NB4 (cell line): ENCODE data around the gene ASB6.

ENCODE experiments used
- DNase-seq: peaks from one replicate; pipeline ENCODE4 v3.0.0; 2010; ENCODE audit warnings: low read depth
- H3K4me3 ChIP-seq: one replicate; pipeline ENCODE4 v1.5.1; 2011; ENCODE audit warnings: mild to moderate bottlenecking, low read depth, low read length, moderate library complexity
- MYC ChIP-seq: IDR thresholded peaks from 2 replicates; pipeline ENCODE4 v1.6.1; 2011; ENCODE audit warnings: low read depth, low read length
- POLR2A ChIP-seq: IDR thresholded peaks from 2 replicates; pipeline ENCODE4 v1.6.1; 2011; ENCODE audit warnings: mild to moderate bottlenecking; ENCODE audit not compliant: insufficient read length; ENCODE audit errors: extremely low read depth
- TF ChIP-seq, protein P1 (sequence below): IDR thresholded peaks from 2 replicates; pipeline ENCODE4 v1.6.1; 2011; ENCODE audit warnings: low read depth, low read length
- TF ChIP-seq, protein P2 (sequence below): IDR thresholded peaks from one replicate; pipeline ENCODE4 v1.5.1; 2012; ENCODE audit warnings: low read depth, low read length

ASB6 gene

DNA sequence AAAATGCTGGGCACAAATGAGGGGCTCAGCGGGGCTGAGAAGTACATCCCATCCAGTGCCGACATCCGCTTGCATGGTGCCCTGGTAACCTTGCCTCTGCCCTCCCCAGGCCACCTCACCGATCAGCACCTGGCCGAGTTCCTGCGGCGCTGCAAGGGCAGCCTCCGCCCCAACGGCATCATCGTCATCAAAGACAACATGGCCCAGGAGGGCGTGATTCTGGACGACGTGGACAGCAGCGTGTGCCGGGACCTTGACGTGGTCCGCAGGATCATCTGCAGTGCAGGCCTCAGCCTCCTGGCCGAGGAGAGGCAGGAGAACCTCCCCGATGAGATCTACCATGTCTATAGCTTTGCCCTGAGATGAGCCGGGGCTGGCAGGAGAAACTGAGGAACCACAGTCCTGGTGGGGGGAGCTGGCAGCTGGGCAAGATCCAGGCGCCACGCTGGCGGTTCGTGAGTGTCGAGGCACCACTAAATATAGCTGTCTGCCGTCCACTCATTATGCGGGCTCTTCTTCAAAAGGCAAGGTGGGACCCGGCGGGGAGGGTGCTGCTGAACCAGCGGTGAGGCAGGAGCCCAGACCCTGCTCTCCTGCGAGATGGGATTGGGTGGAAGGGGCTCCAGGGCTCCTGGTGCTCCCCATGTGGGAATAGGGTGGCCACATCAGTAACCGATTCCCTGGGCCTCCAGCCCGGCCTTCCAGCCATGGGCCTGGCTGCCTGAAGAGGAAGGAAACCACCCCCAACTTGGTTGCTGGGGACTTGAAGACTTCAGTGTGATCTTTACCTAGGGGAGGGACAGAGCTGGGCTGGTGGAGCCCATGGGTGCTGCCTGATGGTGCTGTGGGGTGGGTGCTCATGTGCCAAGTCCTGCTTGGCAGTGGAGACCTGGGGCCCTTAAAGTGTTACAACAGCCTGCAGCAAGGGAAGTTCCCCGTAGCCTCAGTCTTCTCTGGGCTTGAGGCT lies 6.6 kb downstream of the ASB6 start:
- no peak for DNase-seq
- TF ChIP-seq, protein P1, sequence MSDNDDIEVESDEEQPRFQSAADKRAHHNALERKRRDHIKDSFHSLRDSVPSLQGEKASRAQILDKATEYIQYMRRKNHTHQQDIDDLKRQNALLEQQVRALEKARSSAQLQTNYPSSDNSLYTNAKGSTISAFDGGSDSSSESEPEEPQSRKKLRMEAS = no peak
- TF ChIP-seq, protein P2, sequence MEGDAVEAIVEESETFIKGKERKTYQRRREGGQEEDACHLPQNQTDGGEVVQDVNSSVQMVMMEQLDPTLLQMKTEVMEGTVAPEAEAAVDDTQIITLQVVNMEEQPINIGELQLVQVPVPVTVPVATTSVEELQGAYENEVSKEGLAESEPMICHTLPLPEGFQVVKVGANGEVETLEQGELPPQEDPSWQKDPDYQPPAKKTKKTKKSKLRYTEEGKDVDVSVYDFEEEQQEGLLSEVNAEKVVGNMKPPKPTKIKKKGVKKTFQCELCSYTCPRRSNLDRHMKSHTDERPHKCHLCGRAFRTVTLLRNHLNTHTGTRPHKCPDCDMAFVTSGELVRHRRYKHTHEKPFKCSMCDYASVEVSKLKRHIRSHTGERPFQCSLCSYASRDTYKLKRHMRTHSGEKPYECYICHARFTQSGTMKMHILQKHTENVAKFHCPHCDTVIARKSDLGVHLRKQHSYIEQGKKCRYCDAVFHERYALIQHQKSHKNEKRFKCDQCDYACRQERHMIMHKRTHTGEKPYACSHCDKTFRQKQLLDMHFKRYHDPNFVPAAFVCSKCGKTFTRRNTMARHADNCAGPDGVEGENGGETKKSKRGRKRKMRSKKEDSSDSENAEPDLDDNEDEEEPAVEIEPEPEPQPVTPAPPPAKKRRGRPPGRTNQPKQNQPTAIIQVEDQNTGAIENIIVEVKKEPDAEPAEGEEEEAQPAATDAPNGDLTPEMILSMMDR = no peak
- no peak for TF ChIP-seq MYC
- no peak overlapping the region for H3K4me3 ChIP-seq

DNA sequence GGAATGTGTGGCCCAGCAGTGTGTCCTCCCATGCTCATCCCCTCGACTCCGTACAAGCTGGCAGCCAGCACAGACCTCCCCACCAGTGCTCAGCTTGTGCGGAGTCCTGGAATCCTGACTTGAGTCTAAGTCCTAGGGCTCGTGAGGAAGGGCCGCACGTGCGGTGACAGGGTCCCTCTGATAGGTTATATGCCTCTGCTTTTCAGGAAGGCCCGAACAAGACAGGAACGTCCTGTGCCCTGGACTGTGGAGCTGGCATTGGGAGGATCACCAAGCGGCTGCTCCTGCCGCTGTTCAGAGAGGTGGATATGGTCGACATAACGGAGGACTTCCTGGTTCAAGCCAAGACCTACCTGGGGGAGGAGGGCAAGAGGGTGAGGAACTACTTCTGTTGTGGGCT lies 8.1 kb downstream of the ASB6 start:
- DNase-seq = no peak
- no peak for TF ChIP-seq MYC
- TF ChIP-seq, protein P2 = no peak
- TF ChIP-seq, protein P1 = no peak
- TF ChIP-seq POLR2A = no peak
- no peak overlapping the region for H3K4me3 ChIP-seq

DNA sequence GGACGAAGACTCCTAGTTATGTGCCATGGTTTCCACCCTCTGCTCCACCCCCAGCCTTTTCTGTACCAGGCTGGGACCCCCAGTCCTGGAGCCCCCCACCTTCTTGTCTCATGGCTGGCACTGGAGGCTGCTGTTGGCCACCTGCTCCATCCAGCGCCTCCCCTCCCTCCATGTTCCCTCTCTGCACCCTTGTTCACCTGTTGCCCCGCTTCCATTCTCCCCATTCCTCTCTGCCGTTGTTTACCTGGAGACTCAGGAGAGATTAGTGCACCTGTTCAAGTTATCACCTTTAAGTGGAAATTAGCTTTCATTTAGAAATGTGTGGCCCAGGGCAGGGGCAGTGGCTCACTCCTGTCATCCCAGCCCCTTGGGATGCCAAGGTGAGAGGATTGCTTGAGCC lies 8.7 kb downstream of the ASB6 start:
- no peak overlapping the region for H3K4me3 ChIP-seq
- TF ChIP-seq POLR2A (no peak), MYC (no peak)
- TF ChIP-seq, protein P1 = no peak
- TF ChIP-seq, protein P2 = no peak
- DNase-seq = no peak

DNA sequence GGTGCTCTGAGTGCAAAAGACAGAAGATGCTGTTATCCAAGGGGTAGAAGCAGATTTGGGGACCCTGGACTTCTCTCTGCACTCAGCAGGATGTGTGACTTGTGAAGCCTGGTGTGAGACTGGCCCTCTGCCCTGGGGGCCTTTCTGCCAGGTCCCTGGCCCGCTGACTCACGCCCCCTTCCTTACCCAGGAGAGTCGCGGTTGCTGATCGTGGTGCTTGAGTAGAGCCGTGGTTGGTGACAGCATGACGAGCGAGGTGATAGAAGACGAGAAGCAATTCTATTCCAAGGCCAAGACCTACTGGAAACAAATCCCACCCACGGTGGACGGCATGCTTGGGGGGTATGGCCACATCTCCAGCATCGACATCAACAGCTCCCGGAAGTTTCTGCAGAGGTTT lies 9.5 kb downstream of the ASB6 start:
- no peak for DNase-seq
- no peak overlapping the region for H3K4me3 ChIP-seq
- TF ChIP-seq MYC (no peak), POLR2A (no peak)
- TF ChIP-seq, protein P2 = no peak
- TF ChIP-seq, protein P1 = no peak

DNA sequence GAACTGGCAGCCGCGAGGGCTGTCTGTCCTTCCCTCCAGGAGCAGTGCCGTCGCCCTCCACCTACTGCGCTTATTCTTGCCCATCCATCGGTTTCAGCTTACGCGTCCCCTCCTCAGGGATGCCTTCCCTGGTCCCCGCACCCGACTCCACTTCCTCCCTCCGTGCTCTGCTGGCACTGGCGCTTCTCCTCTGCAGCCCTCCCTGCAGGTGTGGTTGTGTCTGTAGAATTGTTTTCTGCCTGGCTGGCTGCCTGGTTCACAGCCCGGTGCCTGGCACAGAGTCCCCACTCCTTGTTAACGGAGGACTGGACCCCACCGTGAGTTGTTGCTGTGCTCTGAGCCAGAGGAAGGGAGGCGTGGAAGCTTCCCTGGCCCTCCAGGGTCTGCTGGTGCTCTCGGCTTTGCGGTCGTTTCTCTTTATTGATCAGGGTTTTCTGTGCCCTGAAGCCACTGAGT lies 10.2 kb downstream of the ASB6 start:
- H3K4me3 ChIP-seq = no peak overlapping the region
- no peak for DNase-seq
- TF ChIP-seq, protein P1 = no peak
- TF ChIP-seq POLR2A = no peak
- no peak for TF ChIP-seq MYC
- TF ChIP-seq, protein P2 = no peak
